Superior temporal gyrus (tissue), 1 donor: ENCODE data around the gene POTEM.
"Not testable (repeated sequence)": the region's sequence is repeated elsewhere in the genome, so short reads cannot be mapped to it uniquely, and the experiment has no call there.

Experiments used
- DNase-seq: peaks from one replicate; pipeline ENCODE4 v3.0.0-alpha.2; 2016; ENCODE audit errors: extremely low spot score

POTEM gene

DNA sequence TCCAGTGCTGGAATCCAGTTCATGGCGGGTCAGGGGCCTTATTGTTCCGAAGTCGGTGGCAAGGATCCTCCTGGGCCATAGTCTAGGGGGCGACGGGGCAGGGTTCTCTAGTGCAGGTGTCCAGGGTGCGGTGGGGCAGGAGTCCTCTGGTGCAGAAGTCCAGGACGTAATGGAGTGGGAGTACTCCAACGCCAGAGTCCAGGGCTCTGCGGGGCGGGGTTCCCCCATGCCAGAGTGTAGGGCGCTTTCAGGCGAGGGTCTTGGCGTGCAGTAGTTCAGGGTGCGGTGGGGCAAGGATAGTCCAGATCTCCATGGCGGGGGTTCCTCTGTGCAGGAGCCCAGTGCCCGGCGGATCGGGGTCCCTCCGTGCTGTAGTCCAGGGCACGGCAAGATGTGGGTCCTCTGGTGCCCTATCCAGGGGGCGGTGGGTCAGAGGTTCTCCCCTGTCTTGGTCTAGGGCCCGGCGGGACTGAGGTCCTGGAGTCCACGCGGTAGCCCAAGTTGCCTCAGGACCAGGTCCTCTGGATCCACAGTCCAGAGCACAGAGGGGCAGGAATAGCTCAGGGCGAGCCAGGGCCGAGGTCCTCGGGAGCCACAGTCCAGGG is 70.9 kb downstream of the POTEM start:
- not testable (repeated sequence) for DNase-seq

DNA sequence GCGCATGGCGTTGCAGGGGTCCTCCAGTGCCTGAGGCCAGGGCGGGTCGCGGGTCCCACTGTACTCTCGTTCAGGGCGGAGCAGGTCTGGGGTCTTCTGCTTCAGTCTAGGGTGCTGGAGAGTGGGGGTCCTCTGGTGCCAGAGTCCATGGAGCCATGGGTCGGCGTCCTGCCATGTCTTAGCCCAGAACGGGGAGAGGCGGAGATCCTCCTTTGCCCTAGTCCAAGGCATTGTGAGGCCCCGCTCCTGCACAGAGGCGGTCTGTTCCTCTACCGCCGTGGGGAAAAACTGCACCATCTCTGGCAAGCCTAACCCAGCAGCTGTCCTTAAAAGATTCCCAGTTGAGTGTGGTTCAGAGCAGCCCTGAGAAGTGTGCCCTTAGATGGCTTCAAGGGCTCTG is 71.6 kb downstream of the POTEM start:
- DNase-seq = not testable (repeated sequence)

GRCh38 chr14:19043384-19043783 is 76.2 kb downstream of the POTEM start:
- not testable (repeated sequence) for DNase-seq
